Activated CD8-positive, alpha-beta memory T cell treated with anti-CD3 and anti-CD28 coated beads for 4 hours (primary cell): ENCODE results near the gene ZNF622.

Experiments used
- DNase-seq, 2 donors: peaks; one replicate each; pipeline ENCODE4 v3.0.0-alpha.2; 2020; ENCODE audit warnings: low read depth in 2 of 2

The ZNF622 gene

GRCh38 chr5:16465544-16466432 is at the start of gene ZNF622:
TSS of gene ZNF622 (minus strand) at chr5:16465800. CDS start at chr5:16465665, 135 bp downstream.
- peak; percentile 75 to 77 for DNase-seq

- no peak for DNase-seq
Measured at GRCh38 chr5:16510098-16510497, 44.5 kb upstream of the ZNF622 start.

- DNase-seq = no peak
Measured at GRCh38 chr5:16508730-16509531, 43.3 kb upstream of the ZNF622 start.

GRCh38 chr5:16507716-16508115 is 42.1 kb upstream of the ZNF622 start:
- DNase-seq = no peak

- no peak for DNase-seq
Measured at GRCh38 chr5:16505904-16506303, 40.3 kb upstream of the ZNF622 start.

GRCh38 chr5:16505140-16505891 is 39.7 kb upstream of the ZNF622 start:
- DNase-seq = no peak

GRCh38 chr5:16504571-16504970 is 39.0 kb upstream of the ZNF622 start:
- no peak for DNase-seq

GRCh38 chr5:16502866-16503265 is 37.3 kb upstream of the ZNF622 start:
- no peak for DNase-seq

GRCh38 chr5:16500024-16500423 is 34.4 kb upstream of the ZNF622 start:
- no peak for DNase-seq

- no peak for DNase-seq
Measured at GRCh38 chr5:16497546-16497945, 31.9 kb upstream of the ZNF622 start.

- DNase-seq = no peak
Measured at GRCh38 chr5:16493261-16493660, 27.7 kb upstream of the ZNF622 start.

GRCh38 chr5:16492398-16493140 is 27.0 kb upstream of the ZNF622 start:
- no peak for DNase-seq

GRCh38 chr5:16490911-16491310 is 25.3 kb upstream of the ZNF622 start:
- DNase-seq = no peak

- DNase-seq = no peak
Measured at GRCh38 chr5:16489322-16489791, 23.8 kb upstream of the ZNF622 start.

GRCh38 chr5:16487456-16487855 is 21.9 kb upstream of the ZNF622 start:
- no peak for DNase-seq

GRCh38 chr5:16486711-16487111 is 21.1 kb upstream of the ZNF622 start:
- DNase-seq = no peak

GRCh38 chr5:16485656-16486055 is 20.1 kb upstream of the ZNF622 start:
- no peak for DNase-seq

- DNase-seq = no peak
Measured at GRCh38 chr5:16484081-16484480, 18.5 kb upstream of the ZNF622 start.

GRCh38 chr5:16483361-16483760 is 17.8 kb upstream of the ZNF622 start:
- no peak for DNase-seq

GRCh38 chr5:16482891-16483290 is 17.3 kb upstream of the ZNF622 start:
- no peak for DNase-seq

- no peak for DNase-seq
Measured at GRCh38 chr5:16480821-16481538, 15.4 kb upstream of the ZNF622 start.
